ENCODE measurements around the gene ZNF654.

GRCh38 chr3:88046766-88047165 lies 12.3 kb upstream of the ZNF654 start:
- no peak for TF ChIP-seq EZH2 (IDR thresholded peaks at IDR 0.05; ENCODE audit: low read length, unreplicated experiment)
- TF ChIP-seq, protein P1, sequence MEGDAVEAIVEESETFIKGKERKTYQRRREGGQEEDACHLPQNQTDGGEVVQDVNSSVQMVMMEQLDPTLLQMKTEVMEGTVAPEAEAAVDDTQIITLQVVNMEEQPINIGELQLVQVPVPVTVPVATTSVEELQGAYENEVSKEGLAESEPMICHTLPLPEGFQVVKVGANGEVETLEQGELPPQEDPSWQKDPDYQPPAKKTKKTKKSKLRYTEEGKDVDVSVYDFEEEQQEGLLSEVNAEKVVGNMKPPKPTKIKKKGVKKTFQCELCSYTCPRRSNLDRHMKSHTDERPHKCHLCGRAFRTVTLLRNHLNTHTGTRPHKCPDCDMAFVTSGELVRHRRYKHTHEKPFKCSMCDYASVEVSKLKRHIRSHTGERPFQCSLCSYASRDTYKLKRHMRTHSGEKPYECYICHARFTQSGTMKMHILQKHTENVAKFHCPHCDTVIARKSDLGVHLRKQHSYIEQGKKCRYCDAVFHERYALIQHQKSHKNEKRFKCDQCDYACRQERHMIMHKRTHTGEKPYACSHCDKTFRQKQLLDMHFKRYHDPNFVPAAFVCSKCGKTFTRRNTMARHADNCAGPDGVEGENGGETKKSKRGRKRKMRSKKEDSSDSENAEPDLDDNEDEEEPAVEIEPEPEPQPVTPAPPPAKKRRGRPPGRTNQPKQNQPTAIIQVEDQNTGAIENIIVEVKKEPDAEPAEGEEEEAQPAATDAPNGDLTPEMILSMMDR (conservative IDR thresholded peaks at IDR 0.05; ENCODE audit: low read depth, low read length): no peak

Measured in PC-3 (cell line).